ENCODE results near the gene BMPER.

The BMPER gene

GRCh38 chr7:33882950-33883670 is 22.2 kb upstream of the BMPER start:
- TF ChIP-seq CTCF (IDR thresholded peaks at IDR 0.05): no peak

- no peak for TF ChIP-seq CTCF (IDR thresholded peaks at IDR 0.05)
Measured at GRCh38 chr7:33883671-33883965, 21.7 kb upstream of the BMPER start.

- no peak for TF ChIP-seq CTCF (IDR thresholded peaks at IDR 0.05)
Measured at GRCh38 chr7:33885290-33886148, 19.8 kb upstream of the BMPER start.

- TF ChIP-seq CTCF (IDR thresholded peaks at IDR 0.05): no peak
Measured at GRCh38 chr7:33886149-33886623, 19.2 kb upstream of the BMPER start.

GRCh38 chr7:33887266-33887975 is 17.9 kb upstream of the BMPER start:
- TF ChIP-seq CTCF (IDR thresholded peaks at IDR 0.05): no peak

- no peak for TF ChIP-seq CTCF (IDR thresholded peaks at IDR 0.05)
Measured at GRCh38 chr7:33888166-33888565, 17.2 kb upstream of the BMPER start.

GRCh38 chr7:33892945-33893344 is 12.4 kb upstream of the BMPER start:
- no peak for TF ChIP-seq CTCF (IDR thresholded peaks at IDR 0.05)

All from LNCAP (cell line).